Smooth muscle cell (in vitro differentiated cells): ENCODE data around the gene YBEY. TPM values are rescaled to one million over a fixed set of nuclear protein-coding genes. Genes with fewer than 3 reads are reported as not detected.
A peak's percentile ranks its signal among the peaks of the same experiment; 100 is the strongest.

ENCODE experiments used
- DNase-seq: peaks from one replicate; lab custom pipeline; 2025; ENCODE audit not compliant: unreplicated experiment; lab: John Stamatoyannopoulos, UW
- H2AFZ ChIP-seq: fragments of 200-600 bp; sonication (generic); 2 replicates; pipeline ENCODE4 v1.6.0; 2016; ENCODE audit warnings: antibody characterized with exemption, low read depth, mild to moderate bottlenecking
- H3F3A ChIP-seq: fragments of 200-600 bp; sonication (generic); 2 replicates; pipeline ENCODE4 v1.6.0; 2017; ENCODE audit warnings: antibody characterized with exemption, low read depth
- H3K27ac ChIP-seq: fragments of 200-600 bp; sonication (generic); 2 replicates; pipeline ENCODE4 v1.5.1; 2016; ENCODE audit warnings: low read depth, mild to moderate bottlenecking
- H3K27me3 ChIP-seq: fragments of 200-600 bp; sonication (generic); 2 replicates; pipeline ENCODE4 v1.6.1; 2016; ENCODE audit warnings: low read depth, mild to moderate bottlenecking
- H3K36me3 ChIP-seq: fragments of 200-600 bp; sonication (generic); 2 replicates; pipeline ENCODE4 v1.5.1; 2016; ENCODE audit warnings: low read depth
- H3K4me1 ChIP-seq: fragments of 200-600 bp; sonication (generic); 2 replicates; pipeline ENCODE4 v1.5.1; 2016; ENCODE audit warnings: low read depth
- H3K4me2 ChIP-seq: fragments of 200-600 bp; sonication (generic); 2 replicates; pipeline ENCODE4 v1.6.0; 2016; ENCODE audit warnings: mild to moderate bottlenecking
- H3K4me3 ChIP-seq: fragments of 200-600 bp; sonication (generic); 2 replicates; pipeline ENCODE4 v1.5.1; 2016; ENCODE audit warnings: mild to moderate bottlenecking
- H3K79me2 ChIP-seq: fragments of 200-600 bp; sonication (generic); 2 replicates; pipeline ENCODE4 v1.6.0; 2016; ENCODE audit warnings: low read depth, mild to moderate bottlenecking
- H3K9ac ChIP-seq: fragments of 200-600 bp; sonication (generic); 2 replicates; pipeline ENCODE4 v1.6.0; 2016; ENCODE audit warnings: low read depth
- H3K9me3 ChIP-seq: fragments of 200-600 bp; sonication (generic); replicated peaks from 2 replicates; pipeline ENCODE4 v1.5.1; 2016; ENCODE audit warnings: low read depth
- H4K20me1 ChIP-seq: fragments of 200-600 bp; sonication (generic); 2 replicates; pipeline ENCODE4 v1.6.0; 2016; ENCODE audit warnings: low read depth
- CTCF ChIP-seq: fragments of 200-600 bp; sonication (generic); IDR thresholded peaks from 2 replicates; pipeline ENCODE4 v1.5.1; 2017; ENCODE audit warnings: borderline replicate concordance, mild to moderate bottlenecking, antibody characterized with exemption; ENCODE audit not compliant: insufficient read depth, poor library complexity, severe bottlenecking
- WGBS: methylation state at CpG from one replicate; pipeline ENCODE4 v1.1.7; 2016; ENCODE audit warnings: low lambda C conversion rate; 5-methylcytosine and 5-hydroxymethylcytosine counted together
- polyA plus RNA-seq: library from polyadenylated mRNA; unstranded; fragments of >200 nt; fragmentation: Nextera tagmentation; extraction: Ambion mirVana; gene quantifications from 2 replicates; pipeline ENCODE4 v1.2.1, GENCODE V29; 2016
- total RNA-seq: library from RNA; depleted of rRNA; stranded (reverse); fragments of >200 nt; gene quantifications from 2 replicates; pipeline ENCODE4 v1.2.3, GENCODE V29; 2014

Gene YBEY
- total and polyA plus RNA-seq, 2 experiments from 2014 or later = 24.1 to 31.1 TPM

- Histone ChIP-seq H3K4me2 (peak overlapping the region; percentile 29), H3K4me1 (peaks cover 10% of the 10 kb centered on the region), H3K9me3 (no peaks in the 10 kb centered on the region), H3K36me3 (no peaks in the 10 kb centered on the region), H4K20me1 (no peaks in the 10 kb centered on the region), H3K9ac (no peak overlapping the region), H3K79me2 (no peaks in the 10 kb centered on the region), H3K27me3 (no peaks in the 10 kb centered on the region), H3K27ac (peak overlapping the region; percentile 82), H3F3A (no peaks in the 10 kb centered on the region), H2AFZ (no peak overlapping the region), H3K4me3 (no peak overlapping the region)
- no peak for DNase-seq
- WGBS = 57% methylated on average over 27 of the region's 29 CpGs
- no peak for TF ChIP-seq CTCF
Observed at GRCh38 chr21:46295996-46296752, 10.0 kb downstream of the YBEY start.

- no peak overlapping the region for H3K27ac ChIP-seq
- no peaks in the 10 kb centered on the region for H3K79me2 ChIP-seq
- no peaks in the 10 kb centered on the region for H3K27me3 ChIP-seq
- no peaks in the 10 kb centered on the region for H3K9me3 ChIP-seq
- no peak overlapping the region for H3K9ac ChIP-seq
- no peak for DNase-seq
- no peaks in the 10 kb centered on the region for H4K20me1 ChIP-seq
- H3K4me1 ChIP-seq = peaks cover 10% of the 10 kb centered on the region
- no peaks in the 10 kb centered on the region for H3K36me3 ChIP-seq
- TF ChIP-seq CTCF = no peak
- H3K4me3 ChIP-seq = peak overlapping the region; percentile 45
- H2AFZ ChIP-seq = no peak overlapping the region
- WGBS = 34% methylated on average over 82 of the region's 84 CpGs
- H3K4me2 ChIP-seq = peak overlapping the region; percentile 85
- H3F3A ChIP-seq = no peaks in the 10 kb centered on the region
Observed at GRCh38 chr21:46297338-46298271, 11.5 kb downstream of the YBEY start.

- no peak for TF ChIP-seq CTCF
- Histone ChIP-seq H2AFZ (no peak overlapping the region), H3K4me3 (no peak overlapping the region), H3K79me2 (no peaks in the 10 kb centered on the region), H3K27me3 (no peaks in the 10 kb centered on the region), H3K36me3 (no peaks in the 10 kb centered on the region), H3K4me2 (no peak overlapping the region), H3K9me3 (no peaks in the 10 kb centered on the region), H3K9ac (no peak overlapping the region), H3K4me1 (peaks cover 10% of the 10 kb centered on the region), H3K27ac (no peak overlapping the region), H4K20me1 (no peaks in the 10 kb centered on the region), H3F3A (no peaks in the 10 kb centered on the region)
- 87% methylated on average over 9 of the region's 9 CpGs for WGBS
- no peak for DNase-seq
Observed at GRCh38 chr21:46299167-46299566, 13.0 kb downstream of the YBEY start.
